DOHH2 (cell line): Measurements from ENCODE around the gene MIAT.

Source experiments
- CTCF ChIP-seq: fragments of 200-600 bp; sonication (generic); IDR thresholded peaks from one replicate; pipeline ENCODE4 v1.5.1; 2014; ENCODE audit warnings: antibody characterized with exemption, mild to moderate bottlenecking, low read depth, low read length; ENCODE audit not compliant: poor library complexity, severe bottlenecking
- EZH2phosphoT487 ChIP-seq: fragments of 200-600 bp; sonication (generic); IDR thresholded peaks from 2 replicates; pipeline ENCODE4 v1.6.1; 2017; ENCODE audit warnings: borderline replicate concordance, mild to moderate bottlenecking, antibody characterized with exemption, low read length, moderate library complexity, mixed read lengths

GRCh38 chr22:26615149-26615548 is 42.2 kb upstream of the MIAT start:
- TF ChIP-seq CTCF, result no peak
- TF ChIP-seq EZH2phosphoT487, result no peak
